Tibial artery (tissue), 4 donors: ENCODE data around the gene RFC1.
A peak's percentile ranks its signal among the peaks of the same experiment; 100 is the strongest.
"Not testable (repeated sequence)": the region's sequence is repeated elsewhere in the genome, so short reads cannot be mapped to it uniquely, and the experiment has no call there.

ENCODE experiments used
- DNase-seq, 2 donors: peaks; one replicate each; pipeline ENCODE4 v3.0.0-alpha.2; 2019
- H3K27ac ChIP-seq, 2 donors: fragments of 200-600 bp; sonication (generic) in 1 of 2; 1 replicate in 1 of 2; 2 replicates in 1 of 2; pipeline ENCODE4 v1.5.1; 2018 to 2019; ENCODE audit warnings: mild to moderate bottlenecking in 1 of 2
- H3K27me3 ChIP-seq, 2 donors: fragments of 200-600 bp; sonication (generic) in 1 of 2; one replicate each; pipeline versions ENCODE4 v1.5.1 to v1.6.0; 2016 to 2019
- H3K36me3 ChIP-seq, 3 donors: fragments of 200-600 bp; sonication (generic) in 2 of 3; one replicate each; pipeline ENCODE4 v1.5.1; 2016 to 2019; ENCODE audit warnings: mild to moderate bottlenecking in 2 of 3
- H3K4me1 ChIP-seq, 4 donors: fragments of 200-600 bp; sonication (generic) in 2 of 4; 1 replicate in 3 of 4; 2 replicates in 1 of 4; pipeline ENCODE4 v1.5.1; 2016 to 2019
- H3K4me3 ChIP-seq, 2 donors: fragments of 200-600 bp; sonication (generic) in 1 of 2; 1 replicate in 1 of 2; 2 replicates in 1 of 2; pipeline ENCODE4 v1.5.1; 2018 to 2019; ENCODE audit warnings: mild to moderate bottlenecking in 2 of 2
- H3K9me3 ChIP-seq, 3 donors: fragments of 200-600 bp; sonication (generic) in 1 of 3; one replicate each; pipeline ENCODE4 v1.5.1; 2016 to 2019
- CTCF ChIP-seq, 2 experiments: fragments of 200-600 bp in 1 of 2; fragments of 450-650 bp in 1 of 2; IDR thresholded peaks; one replicate each; pipeline ENCODE4 v1.5.1; 2017 to 2019; ENCODE audit warnings: antibody characterized with exemption in 2 of 2, mild to moderate bottlenecking in 1 of 2, moderate library complexity in 1 of 2
- intact Hi-C: fragments of 100-400 bp; cut with DNase I; formaldehyde crosslinking; loops from one replicate; pipeline ENCODE4 v1.15.0; 2023; ENCODE audit warnings: low total_unique reads

Gene RFC1

GRCh38 chr4:39375478-39375877 lies 9.3 kb upstream of the RFC1 start:
- no peak overlapping the region for H3K27ac ChIP-seq
- intact Hi-C loops = no loop called here
- no peak overlapping the region for H3K4me3 ChIP-seq
- H3K36me3 ChIP-seq = no peaks in the 10 kb centered on the region
- no peaks in the 10 kb centered on the region for H3K27me3 ChIP-seq
- no peak for TF ChIP-seq CTCF (IDR thresholded peaks at IDR 0.05)
- no peaks in the 10 kb centered on the region for H3K4me1 ChIP-seq
- no peak for DNase-seq
- H3K9me3 ChIP-seq = no peaks in the 10 kb centered on the region

GRCh38 chr4:39371209-39371608 lies 5.0 kb upstream of the RFC1 start:
- DNase-seq, H3K36me3 ChIP-seq, H3K4me3 ChIP-seq, H3K4me1 ChIP-seq, intact Hi-C loops, H3K27ac ChIP-seq, H3K9me3 ChIP-seq, H3K27me3 ChIP-seq: not testable (repeated sequence)

GRCh38 chr4:39369301-39369700 lies 3.1 kb upstream of the RFC1 start:
- intact Hi-C loops = no loop called here
- no peak overlapping the region for H3K27ac ChIP-seq
- TF ChIP-seq CTCF (IDR thresholded peaks at IDR 0.05) = no peak
- no peaks in the 10 kb centered on the region for H3K36me3 ChIP-seq
- H3K4me3 ChIP-seq = no peak overlapping the region
- H3K27me3 ChIP-seq = no peaks in the 10 kb centered on the region
- peaks cover 0 to 17% (median 8%) of the 10 kb centered on the region in 4 donors for H3K4me1 ChIP-seq
- no peak for DNase-seq
- no peaks in the 10 kb centered on the region for H3K9me3 ChIP-seq

GRCh38 chr4:39367166-39367565 lies 1.0 kb upstream of the RFC1 start:
- H3K27me3 ChIP-seq = no peaks in the 10 kb centered on the region
- intact Hi-C loops = no loop called here
- no peaks in the 10 kb centered on the region for H3K36me3 ChIP-seq
- H3K4me3 ChIP-seq = no peak overlapping the region
- TF ChIP-seq CTCF (IDR thresholded peaks at IDR 0.05) = no peak
- H3K4me1 ChIP-seq = peaks cover 0 to 30% (median 12%) of the 10 kb centered on the region in 4 donors
- no peaks in the 10 kb centered on the region for H3K9me3 ChIP-seq
- no peak for DNase-seq
- no peak overlapping the region for H3K27ac ChIP-seq

GRCh38 chr4:39365360-39365759 lies 802 bp downstream of the RFC1 start:
- Histone ChIP-seq H3K9me3 (no peaks in the 10 kb centered on the region), H3K27me3 (no peaks in the 10 kb centered on the region), H3K27ac (peak overlapping the region; percentile 76 to 77), H3K36me3 (no peaks in the 10 kb centered on the region), H3K4me1 (peaks cover 0 to 30% (median 12%) of the 10 kb centered on the region in 4 donors), H3K4me3 (peak overlapping the region; percentile 76 to 82)
- DNase-seq = no peak
- TF ChIP-seq CTCF (IDR thresholded peaks at IDR 0.05) = no peak
- intact Hi-C loops = no loop called here

GRCh38 chr4:39363773-39364393 lies 2.3 kb downstream of the RFC1 start:
- no peaks in the 10 kb centered on the region for H3K9me3 ChIP-seq
- H3K27ac ChIP-seq = no peak overlapping the region
- H3K4me3 ChIP-seq = no peak overlapping the region
- DNase-seq = no peak
- no peaks in the 10 kb centered on the region for H3K27me3 ChIP-seq
- intact Hi-C loops = no loop called here
- no peaks in the 10 kb centered on the region for H3K36me3 ChIP-seq
- no peak for TF ChIP-seq CTCF (IDR thresholded peaks at IDR 0.05)
- H3K4me1 ChIP-seq = peaks cover 0 to 30% (median 12%) of the 10 kb centered on the region in 4 donors
